Esophagus muscularis mucosa (tissue), 4 donors: ENCODE measurements around the gene RTN3.

Experiments
- EP300 ChIP-seq: sonication (generic); formaldehyde crosslinking; IDR thresholded peaks from one replicate; pipeline ENCODE4 v1.6.1; 2017; ENCODE audit warnings: antibody characterized with exemption
- POLR2A ChIP-seq: fragments of 450-650 bp; IDR thresholded peaks from one replicate; pipeline ENCODE4 v1.6.1; 2017; ENCODE audit warnings: antibody characterized with exemption, moderate library complexity, mild to moderate bottlenecking, low read depth
- POLR2AphosphoS5 ChIP-seq, 2 donors: sonication (generic); formaldehyde crosslinking; IDR thresholded peaks; one replicate each; pipeline ENCODE4 v1.6.1; 2017; ENCODE audit warnings: antibody characterized with exemption in 2 of 2
- TF ChIP-seq, protein P1 (sequence below), 3 experiments: fragments of 200-600 bp in 2 of 3; fragments of 450-650 bp in 1 of 3; sonication (generic) in 2 of 3; IDR thresholded peaks; one replicate each; pipeline ENCODE4 v1.5.1; 2017 to 2019; ENCODE audit warnings: antibody characterized with exemption in 3 of 3, mild to moderate bottlenecking in 2 of 3, moderate library complexity in 1 of 3

GRCh38 chr11:63720611-63721010, 39.3 kb downstream of the RTN3 start:
- TF ChIP-seq, protein P1, sequence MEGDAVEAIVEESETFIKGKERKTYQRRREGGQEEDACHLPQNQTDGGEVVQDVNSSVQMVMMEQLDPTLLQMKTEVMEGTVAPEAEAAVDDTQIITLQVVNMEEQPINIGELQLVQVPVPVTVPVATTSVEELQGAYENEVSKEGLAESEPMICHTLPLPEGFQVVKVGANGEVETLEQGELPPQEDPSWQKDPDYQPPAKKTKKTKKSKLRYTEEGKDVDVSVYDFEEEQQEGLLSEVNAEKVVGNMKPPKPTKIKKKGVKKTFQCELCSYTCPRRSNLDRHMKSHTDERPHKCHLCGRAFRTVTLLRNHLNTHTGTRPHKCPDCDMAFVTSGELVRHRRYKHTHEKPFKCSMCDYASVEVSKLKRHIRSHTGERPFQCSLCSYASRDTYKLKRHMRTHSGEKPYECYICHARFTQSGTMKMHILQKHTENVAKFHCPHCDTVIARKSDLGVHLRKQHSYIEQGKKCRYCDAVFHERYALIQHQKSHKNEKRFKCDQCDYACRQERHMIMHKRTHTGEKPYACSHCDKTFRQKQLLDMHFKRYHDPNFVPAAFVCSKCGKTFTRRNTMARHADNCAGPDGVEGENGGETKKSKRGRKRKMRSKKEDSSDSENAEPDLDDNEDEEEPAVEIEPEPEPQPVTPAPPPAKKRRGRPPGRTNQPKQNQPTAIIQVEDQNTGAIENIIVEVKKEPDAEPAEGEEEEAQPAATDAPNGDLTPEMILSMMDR (IDR thresholded peaks at IDR 0.05) = no peak
- TF ChIP-seq POLR2A = no peak
- no peak for TF ChIP-seq POLR2AphosphoS5 (IDR thresholded peaks at IDR 0.05)
- TF ChIP-seq EP300 = no peak
